ENCODE results near the gene LHFPL2.

GRCh38 chr5:78638423-78638822, 10.1 kb downstream of the LHFPL2 start:
- TF ChIP-seq GATA2 (IDR thresholded peaks at IDR 0.05; ENCODE audit: low read depth, low read length), result peak; percentile 7; the same call in 1 of the 2 replicates
- TF ChIP-seq GATA3 (IDR thresholded peaks at IDR 0.05; ENCODE audit: low read depth, low read length), result no peak

Measured in SH-SY5Y (cell line).